ENCODE data around the gene NEXN. TPM values are rescaled to one million over a fixed set of nuclear protein-coding genes. Genes with fewer than 3 reads are reported as not detected.

Gene NEXN
- 0.41 TPM in 1 of 2 replicates, not detected in the other for total RNA-seq (2014; rRNA removed; shearing (Covaris generic); ENCODE audit: low replicate concordance)

DNA sequence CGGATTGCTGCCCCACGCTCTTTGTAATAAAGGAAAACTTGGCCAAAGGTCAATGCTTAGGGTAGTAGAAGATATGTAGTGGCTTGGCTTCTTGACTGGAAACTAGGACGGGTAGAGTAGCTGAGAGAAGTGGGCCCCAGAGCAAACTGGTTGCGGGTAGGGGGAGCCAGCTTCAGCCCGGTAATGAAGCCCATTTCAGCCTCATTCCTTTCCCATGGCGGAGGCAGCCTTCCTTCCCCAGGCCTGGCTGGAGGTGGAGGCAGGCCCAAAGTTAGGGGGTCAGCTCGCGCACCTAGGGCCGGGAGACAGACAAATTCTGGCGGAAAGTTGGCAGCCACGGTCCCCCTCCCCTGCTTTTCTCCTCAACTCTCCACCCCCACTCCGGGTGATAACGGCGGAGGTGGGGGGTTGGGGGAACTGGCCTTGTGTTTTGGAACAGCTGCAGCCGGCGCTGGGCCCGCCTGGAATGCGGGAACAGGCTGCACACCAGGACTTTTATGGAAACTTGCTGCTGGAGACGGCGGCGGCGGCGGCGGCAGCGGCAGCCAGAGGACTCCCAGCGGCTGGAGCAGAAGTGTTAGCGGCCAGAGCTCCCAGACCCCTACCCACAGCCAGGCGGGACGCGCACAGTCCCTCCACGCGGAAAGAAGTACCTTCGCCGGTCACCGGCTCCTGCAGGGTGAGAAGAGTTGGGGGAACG is at the start of gene NEXN:
Gene NEXN, plus strand, starts transcription at position 544 of the 700 bp plus-strand sequence. CDS start 27,483 bp downstream, outside the sequence.
- Histone ChIP-seq H3K27me3 (ENCODE audit: low read length) (no peaks in the 10 kb centered on the region), H3K4me2 (ENCODE audit: low read depth, low read length, poor library complexity, severe bottlenecking) (peak within 1 kb of the TSS; percentile 66), H3K9me3 (ENCODE audit: low read length) (no peaks in the 10 kb centered on the region), H3K9me2 (replicated peaks; ENCODE audit: insufficient read depth, low read length) (no peaks in the 10 kb centered on the region), H3K4me1 (ENCODE audit: low read length) (peaks cover 16% of the 10 kb centered on the region), H3K27ac (ENCODE audit: low read length) (no peak within 1 kb of the TSS), H3K4me3 (ENCODE audit: low read length) (peak within 1 kb of the TSS; percentile 64), H3K36me3 (ENCODE audit: insufficient read depth, low read length) (no peaks in the 10 kb centered on the region), H2AFZ (ENCODE audit: low read length) (peak within 1 kb of the TSS; percentile 28; the same call in 1 of the 2 replicates), H3K79me2 (ENCODE audit: low read length) (no peaks in the 10 kb centered on the region), H3K9ac (ENCODE audit: low read length) (peak within 1 kb of the TSS; percentile 56), H4K20me1 (ENCODE audit: insufficient read depth, low read depth, low read length) (no peaks in the 10 kb centered on the region)
- no peak for DNase-seq

DNA sequence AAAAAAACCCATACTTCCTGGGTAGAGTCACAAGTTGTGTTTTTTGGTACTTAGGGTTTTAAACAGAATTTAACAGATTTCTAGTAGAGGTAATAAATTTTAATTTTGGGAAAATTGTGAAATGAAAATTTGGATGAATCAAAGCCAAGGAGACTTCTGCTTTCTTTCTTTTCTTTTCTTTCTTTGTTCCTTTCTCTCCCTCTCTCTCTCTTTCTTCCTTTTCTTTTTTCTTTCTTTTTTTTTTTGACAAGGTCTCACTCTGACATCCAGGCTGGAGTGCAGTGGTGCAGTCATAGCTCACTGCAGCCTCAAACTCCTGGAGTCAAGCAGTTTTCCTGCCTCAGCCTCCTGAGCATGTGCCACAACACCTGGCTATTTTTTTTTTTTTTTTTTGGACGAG is 46.9 kb upstream of the NEXN start:
- H3K4me3 ChIP-seq (ENCODE audit: low read length): no peak overlapping the region
- H3K9ac ChIP-seq (ENCODE audit: low read length): no peak overlapping the region
- H3K4me1 ChIP-seq (ENCODE audit: low read length): peaks cover 26% of the 10 kb centered on the region
- no peak overlapping the region for H3K27ac ChIP-seq (ENCODE audit: low read length)
- DNase-seq: no peak
- H3K79me2 ChIP-seq (ENCODE audit: low read length): 0 out of 2 replicates have a peak, but pooled peaks cover 3% of the 10 kb centered on the region
- no peaks in the 10 kb centered on the region for H3K36me3 ChIP-seq (ENCODE audit: insufficient read depth, low read length)
- no peak overlapping the region for H2AFZ ChIP-seq (ENCODE audit: low read length)
- H3K4me2 ChIP-seq (ENCODE audit: low read depth, low read length, poor library complexity, severe bottlenecking): no peak overlapping the region
- H3K9me3 ChIP-seq (ENCODE audit: low read length): no peaks in the 10 kb centered on the region
- H3K27me3 ChIP-seq (ENCODE audit: low read length): no peaks in the 10 kb centered on the region
- no peaks in the 10 kb centered on the region for H3K9me2 ChIP-seq (replicated peaks; ENCODE audit: insufficient read depth, low read length)
- H4K20me1 ChIP-seq (ENCODE audit: insufficient read depth, low read depth, low read length): no peaks in the 10 kb centered on the region

DNA sequence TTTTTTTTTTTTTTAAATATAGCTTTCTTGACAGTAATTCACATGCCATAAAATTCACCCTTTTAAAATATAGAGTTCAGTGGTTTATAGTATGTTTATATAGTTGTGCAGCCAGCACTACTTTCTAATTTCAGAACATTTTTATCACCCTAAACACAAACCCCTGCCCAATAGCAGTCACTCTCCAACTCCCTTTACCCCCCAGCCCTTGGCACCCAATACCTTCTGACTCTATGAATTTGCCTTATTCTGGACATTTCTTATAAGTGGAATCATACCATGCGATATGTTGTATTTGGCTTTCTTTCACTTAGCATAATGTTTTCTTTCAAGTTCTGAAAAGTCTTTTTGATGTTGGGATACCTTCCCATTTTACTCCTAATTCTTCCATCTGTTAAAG is 42.5 kb upstream of the NEXN start:
- Histone ChIP-seq H3K4me1 (ENCODE audit: low read length) (peaks cover 46% of the 10 kb centered on the region), H3K27me3 (ENCODE audit: low read length) (no peaks in the 10 kb centered on the region), H2AFZ (ENCODE audit: low read length) (no peak overlapping the region), H3K4me2 (ENCODE audit: low read depth, low read length, poor library complexity, severe bottlenecking) (no peak overlapping the region), H3K9ac (ENCODE audit: low read length) (no peak overlapping the region), H3K36me3 (ENCODE audit: insufficient read depth, low read length) (no peaks in the 10 kb centered on the region), H3K27ac (ENCODE audit: low read length) (no peak overlapping the region), H4K20me1 (ENCODE audit: insufficient read depth, low read depth, low read length) (no peaks in the 10 kb centered on the region), H3K4me3 (ENCODE audit: low read length) (no peak overlapping the region), H3K9me3 (ENCODE audit: low read length) (no peaks in the 10 kb centered on the region), H3K79me2 (ENCODE audit: low read length) (0 out of 2 replicates have a peak, but pooled peaks cover 3% of the 10 kb centered on the region), H3K9me2 (replicated peaks; ENCODE audit: insufficient read depth, low read length) (no peaks in the 10 kb centered on the region)
- no peak for DNase-seq

DNA sequence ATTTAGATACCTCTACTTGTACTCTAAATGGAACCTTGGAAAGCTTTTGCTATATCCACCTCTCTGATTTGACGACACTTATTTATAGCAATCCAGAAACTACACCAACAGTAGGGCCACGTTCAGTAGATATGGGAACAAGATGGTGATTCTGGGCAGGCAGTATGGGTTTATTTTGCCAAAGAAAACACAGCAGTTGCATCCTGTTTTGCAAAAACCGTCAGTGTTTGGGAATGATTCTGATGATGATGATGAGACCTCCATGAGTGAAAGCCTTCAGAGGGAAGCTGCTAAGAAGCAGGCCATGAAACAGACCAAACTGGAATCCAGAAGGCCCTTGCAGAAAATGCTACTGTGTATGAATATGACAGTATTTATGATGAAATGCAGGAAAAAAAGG is 41.5 kb upstream of the NEXN start:
- DNase-seq: no peak
- no peaks in the 10 kb centered on the region for H3K9me2 ChIP-seq (replicated peaks; ENCODE audit: insufficient read depth, low read length)
- H2AFZ ChIP-seq (ENCODE audit: low read length): 0 out of 2 replicates have a peak overlapping the region, but pooled peaks have one; percentile 1
- no peaks in the 10 kb centered on the region for H3K9me3 ChIP-seq (ENCODE audit: low read length)
- no peaks in the 10 kb centered on the region for H4K20me1 ChIP-seq (ENCODE audit: insufficient read depth, low read depth, low read length)
- peak overlapping the region; percentile 82 for H3K27ac ChIP-seq (ENCODE audit: low read length)
- peaks cover 39% of the 10 kb centered on the region for H3K4me1 ChIP-seq (ENCODE audit: low read length)
- 0 out of 2 replicates have a peak, but pooled peaks cover 3% of the 10 kb centered on the region for H3K79me2 ChIP-seq (ENCODE audit: low read length)
- no peaks in the 10 kb centered on the region for H3K36me3 ChIP-seq (ENCODE audit: insufficient read depth, low read length)
- H3K9ac ChIP-seq (ENCODE audit: low read length): peak overlapping the region; percentile 59
- no peaks in the 10 kb centered on the region for H3K27me3 ChIP-seq (ENCODE audit: low read length)
- peak overlapping the region; percentile 73 for H3K4me2 ChIP-seq (ENCODE audit: low read depth, low read length, poor library complexity, severe bottlenecking)
- H3K4me3 ChIP-seq (ENCODE audit: low read length): peak overlapping the region; percentile 58

DNA sequence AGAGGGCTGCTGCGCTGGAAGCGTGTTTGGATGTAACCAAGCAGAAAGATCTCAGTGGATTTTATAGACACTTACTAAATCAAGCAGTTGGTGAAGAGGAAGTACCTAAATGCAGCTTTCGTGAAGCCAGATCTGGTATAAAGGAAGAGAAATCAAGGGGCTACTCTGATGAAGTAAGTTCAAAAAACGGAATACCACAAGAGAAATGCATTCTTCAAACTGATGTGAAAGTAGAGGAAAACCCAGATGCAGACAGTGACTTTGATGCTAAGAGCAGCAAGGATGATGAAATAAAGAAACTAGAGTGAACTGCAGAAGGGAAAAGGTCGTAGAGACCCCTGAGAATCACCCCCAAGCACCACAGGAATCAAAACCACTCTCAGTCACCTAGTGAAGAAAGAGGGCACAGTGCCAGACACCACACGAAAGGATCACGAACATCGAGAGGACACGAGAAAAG is 40.8 kb upstream of the NEXN start:
- Histone ChIP-seq H3K27me3 (ENCODE audit: low read length) (no peaks in the 10 kb centered on the region), H3K4me2 (ENCODE audit: low read depth, low read length, poor library complexity, severe bottlenecking) (peak overlapping the region; percentile 73), H3K36me3 (ENCODE audit: insufficient read depth, low read length) (no peaks in the 10 kb centered on the region), H3K27ac (ENCODE audit: low read length) (peak overlapping the region; percentile 82), H3K9ac (ENCODE audit: low read length) (peak overlapping the region; percentile 59), H3K79me2 (ENCODE audit: low read length) (0 out of 2 replicates have a peak, but pooled peaks cover 3% of the 10 kb centered on the region), H4K20me1 (ENCODE audit: insufficient read depth, low read depth, low read length) (no peaks in the 10 kb centered on the region), H3K4me1 (ENCODE audit: low read length) (peaks cover 38% of the 10 kb centered on the region), H2AFZ (ENCODE audit: low read length) (no peak overlapping the region), H3K9me3 (ENCODE audit: low read length) (no peaks in the 10 kb centered on the region), H3K4me3 (ENCODE audit: low read length) (peak overlapping the region; percentile 21; the same call in 1 of the 2 replicates), H3K9me2 (replicated peaks; ENCODE audit: insufficient read depth, low read length) (no peaks in the 10 kb centered on the region)
- DNase-seq: peak; percentile 81

DNA sequence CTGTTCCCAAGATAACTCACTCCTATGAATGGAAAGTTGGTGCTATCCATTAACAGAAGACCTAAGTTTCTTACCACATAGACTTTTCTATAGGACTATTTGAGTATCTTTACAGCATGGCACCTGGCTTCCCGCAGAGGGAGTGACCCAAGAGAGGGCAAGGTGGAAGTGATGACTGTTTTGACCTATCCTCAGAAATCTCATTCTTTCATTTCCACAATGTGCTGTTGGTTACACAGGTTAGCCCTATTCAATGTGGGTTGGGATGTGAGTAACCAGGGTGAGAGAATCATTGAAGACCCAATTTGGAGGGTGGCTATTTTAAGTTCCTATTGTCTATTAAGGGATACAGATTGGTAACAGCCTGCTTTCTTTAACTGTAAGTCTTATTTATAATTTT is 38.3 kb upstream of the NEXN start:
- Histone ChIP-seq H3K9me2 (replicated peaks; ENCODE audit: insufficient read depth, low read length) (no peaks in the 10 kb centered on the region), H3K4me1 (ENCODE audit: low read length) (peaks cover 28% of the 10 kb centered on the region), H3K27ac (ENCODE audit: low read length) (no peak overlapping the region), H3K4me3 (ENCODE audit: low read length) (no peak overlapping the region), H2AFZ (ENCODE audit: low read length) (no peak overlapping the region), H3K27me3 (ENCODE audit: low read length) (no peaks in the 10 kb centered on the region), H4K20me1 (ENCODE audit: insufficient read depth, low read depth, low read length) (no peaks in the 10 kb centered on the region), H3K79me2 (ENCODE audit: low read length) (0 out of 2 replicates have a peak, but pooled peaks cover 3% of the 10 kb centered on the region), H3K9ac (ENCODE audit: low read length) (no peak overlapping the region), H3K9me3 (ENCODE audit: low read length) (no peaks in the 10 kb centered on the region), H3K36me3 (ENCODE audit: insufficient read depth, low read length) (no peaks in the 10 kb centered on the region), H3K4me2 (ENCODE audit: low read depth, low read length, poor library complexity, severe bottlenecking) (no peak overlapping the region)
- no peak for DNase-seq

GRCh38 chr1:77857552-77857951 is 30.9 kb upstream of the NEXN start:
- H3K4me3 ChIP-seq (ENCODE audit: low read length): no peak overlapping the region
- no peak overlapping the region for H2AFZ ChIP-seq (ENCODE audit: low read length)
- H3K27me3 ChIP-seq (ENCODE audit: low read length): no peaks in the 10 kb centered on the region
- no peaks in the 10 kb centered on the region for H4K20me1 ChIP-seq (ENCODE audit: insufficient read depth, low read depth, low read length)
- no peaks in the 10 kb centered on the region for H3K79me2 ChIP-seq (ENCODE audit: low read length)
- H3K9me3 ChIP-seq (ENCODE audit: low read length): no peaks in the 10 kb centered on the region
- no peaks in the 10 kb centered on the region for H3K9me2 ChIP-seq (replicated peaks; ENCODE audit: insufficient read depth, low read length)
- H3K4me2 ChIP-seq (ENCODE audit: low read depth, low read length, poor library complexity, severe bottlenecking): no peak overlapping the region
- H3K4me1 ChIP-seq (ENCODE audit: low read length): peaks cover 9% of the 10 kb centered on the region
- H3K27ac ChIP-seq (ENCODE audit: low read length): no peak overlapping the region
- DNase-seq: no peak
- H3K36me3 ChIP-seq (ENCODE audit: insufficient read depth, low read length): no peaks in the 10 kb centered on the region
- no peak overlapping the region for H3K9ac ChIP-seq (ENCODE audit: low read length)

GRCh38 chr1:77858725-77859124 is 29.7 kb upstream of the NEXN start:
- Histone ChIP-seq H3K79me2 (ENCODE audit: low read length) (no peaks in the 10 kb centered on the region), H3K4me2 (ENCODE audit: low read depth, low read length, poor library complexity, severe bottlenecking) (no peak overlapping the region), H3K36me3 (ENCODE audit: insufficient read depth, low read length) (no peaks in the 10 kb centered on the region), H3K9ac (ENCODE audit: low read length) (no peak overlapping the region), H2AFZ (ENCODE audit: low read length) (no peak overlapping the region), H3K9me3 (ENCODE audit: low read length) (no peaks in the 10 kb centered on the region), H3K4me1 (ENCODE audit: low read length) (peaks cover 9% of the 10 kb centered on the region), H3K9me2 (replicated peaks; ENCODE audit: insufficient read depth, low read length) (no peaks in the 10 kb centered on the region), H3K27ac (ENCODE audit: low read length) (no peak overlapping the region), H4K20me1 (ENCODE audit: insufficient read depth, low read depth, low read length) (no peaks in the 10 kb centered on the region), H3K4me3 (ENCODE audit: low read length) (no peak overlapping the region), H3K27me3 (ENCODE audit: low read length) (no peaks in the 10 kb centered on the region)
- no peak for DNase-seq

Data from Karpas-422 (cell line).